ENCODE results near the gene BRAP.

- TF ChIP-seq POLR2AphosphoS5 (IDR thresholded peaks at IDR 0.05; ENCODE audit: low read depth, low read length) (no peak), NFIC (IDR thresholded peaks at IDR 0.05; ENCODE audit: borderline replicate concordance) (no peak), CTCF (IDR thresholded peaks at IDR 0.05) (no peak), RFX5 (IDR thresholded peaks at IDR 0.05; ENCODE audit: low read length) (no peak), ELF1 (IDR thresholded peaks at IDR 0.05) (no peak), CHD2 (IDR thresholded peaks at IDR 0.05; ENCODE audit: low read length, partially characterized antibody) (no peak), REST (IDR thresholded peaks at IDR 0.05; ENCODE audit: low read depth, low read length) (no peak), RCOR1 (IDR thresholded peaks at IDR 0.05; ENCODE audit: low read length) (no peak), YY1 (IDR thresholded peaks at IDR 0.05; ENCODE audit: low read depth) (no peak), TAF1 (IDR thresholded peaks at IDR 0.05; ENCODE audit: borderline replicate concordance, low read depth, low read length) (no peak), MAX (IDR thresholded peaks at IDR 0.05; ENCODE audit: low read depth) (no peak), FOXM1 (IDR thresholded peaks at IDR 0.05; ENCODE audit: low read depth) (no peak)
Measured at GRCh38 chr12:111706145-111706544, 20.4 kb upstream of the BRAP start.
